ENCODE measurements around the gene RAP1GDS1. TPM values are rescaled to one million over a fixed set of nuclear protein-coding genes. Genes with fewer than 3 reads are reported as not detected.

RAP1GDS1 gene
- total and polyA plus RNA-seq, 2 of the 4 experiments (the other 2 are of a cell fraction) = 29.0 to 85.1 TPM

- Histone ChIP-seq H4K91ac (ENCODE audit: insufficient read depth, low read depth, low read length) (no peak overlapping the region), H2BK120ac (ENCODE audit: low read depth, low read length) (no peak overlapping the region), H3K27ac (ENCODE audit: insufficient read depth, low read length) (no peak overlapping the region), H3K4ac (ENCODE audit: low read depth, low read length) (no peak overlapping the region), H3K27me3 (ENCODE audit: control insufficient read depth, insufficient read depth, low read length) (no peaks in the 10 kb centered on the region), H3K4me3 (ENCODE audit: insufficient read depth, low read depth, low read length) (no peak overlapping the region), H4K8ac (ENCODE audit: low read depth in 2 of 2, low read length in 2 of 2) (no peak overlapping the region), H3K9me1 (ENCODE audit: insufficient read depth, low read length) (no peaks in the 10 kb centered on the region), H4K5ac (ENCODE audit: low read depth, low read length) (no peak overlapping the region), H2BK15ac (ENCODE audit: low read depth, low read length) (no peak overlapping the region), H3K36me3 (ENCODE audit: control insufficient read depth, insufficient read depth, low read length) (peaks cover 1% of the 10 kb centered on the region; the same call in 1 of the 2 replicates), H3K4me2 (ENCODE audit: low read depth, low read length) (no peak overlapping the region), H4K20me1 (ENCODE audit: insufficient read depth, low read length) (no peaks in the 10 kb centered on the region), H2BK20ac (ENCODE audit: low read depth, low read length) (no peak overlapping the region), H3K56ac (ENCODE audit: extremely low read depth, insufficient read depth, low read length) (no peak overlapping the region), H3K4me1 (ENCODE audit: control insufficient read depth, insufficient read depth, low read length) (peaks cover 3% of the 10 kb centered on the region; the same call in 1 of the 2 replicates), H2AK9ac (replicated peaks; ENCODE audit: low read depth, low read length, poor library complexity) (no peak overlapping the region), H3K18ac (ENCODE audit: low read depth, low read length) (no peak overlapping the region), H2BK5ac (ENCODE audit: low read depth, low read length, poor library complexity, severe bottlenecking) (no peak overlapping the region), H3K79me1 (ENCODE audit: low read depth in 1 of 2, low read length in 2 of 2) (peaks cover 8 to 11% of the 10 kb centered on the region in 2 experiments), H3K9me3 (ENCODE audit: control insufficient read depth, insufficient read depth, low read length) (no peaks in the 10 kb centered on the region), H3K14ac (replicated peaks; ENCODE audit: low read depth, low read length) (no peak overlapping the region), H3K9ac (ENCODE audit: low read depth, low read length) (no peak overlapping the region), H2AFZ (replicated peaks; ENCODE audit: low read length, poor library complexity) (no peak overlapping the region), H2AK5ac (ENCODE audit: low read depth, low read length) (no peak overlapping the region), H3K23ac (ENCODE audit: low read depth, low read length) (no peak overlapping the region)
- intact Hi-C loops (cut with micrococcal nuclease) (loop anchor here (5.0 kb wide), 1 partner anchor 121 kb away; the partner anchor contains the start of gene RAP1GDS1), in situ Hi-C loops (cut with MboI; ENCODE audit: low sequenced_read_pairs) (no loop called here), dilution Hi-C loops (cut with HindIII; ENCODE audit: low sequenced_read_pairs, unreplicated experiment) (no loop called here)
- ATAC-seq (ENCODE audit: low read depth) = no peak
- no peak for TF ChIP-seq RCOR1 (IDR thresholded peaks at IDR 0.05; ENCODE audit: insufficient replicate concordance, low read length)
- no peak for TF ChIP-seq BHLHE40 (IDR thresholded peaks at IDR 0.05; ENCODE audit: low read depth, low read length)
- no peak for TF ChIP-seq ELK1 (IDR thresholded peaks at IDR 0.05; ENCODE audit: borderline replicate concordance, low read depth, low read length)
- TF ChIP-seq MXI1 (IDR thresholded peaks at IDR 0.05; ENCODE audit: borderline replicate concordance, low read depth, low read length) = no peak
- TF ChIP-seq MAZ (IDR thresholded peaks at IDR 0.05; ENCODE audit: borderline replicate concordance, low read depth, low read length) = no peak
- no peak for TF ChIP-seq RAD21 (IDR thresholded peaks at IDR 0.05; ENCODE audit: low read length)
- no peak for TF ChIP-seq SMC3 (IDR thresholded peaks at IDR 0.05; ENCODE audit: low read depth, low read length)
- TF ChIP-seq CHD1 (IDR thresholded peaks at IDR 0.05; ENCODE audit: low read depth, low read length) = no peak
- TF ChIP-seq FOS (IDR thresholded peaks at IDR 0.05; ENCODE audit: low read depth, low read length) = no peak
- TF ChIP-seq USF2 (IDR thresholded peaks at IDR 0.05; ENCODE audit: low read depth, low read length) = no peak
- no peak for TF ChIP-seq POLR2A (IDR thresholded peaks at IDR 0.05; ENCODE audit: low read depth, low read length)
- TF ChIP-seq CEBPB (IDR thresholded peaks at IDR 0.05; ENCODE audit: low read depth, low read length) = no peak
- no peak for TF ChIP-seq MAFK (IDR thresholded peaks at IDR 0.05; ENCODE audit: low read depth, low read length)
- no peak for DNase-seq
- CTCF ChIA-PET = interaction anchor here (0.5 kb wide), 1 partner anchor 290 kb away, joined by 3 read pairs; no protein-coding TSS in a partner anchor
- WGBS, 2 experiments (ENCODE audit: extremely low coverage in 2 of 2, insufficient read length in 1 of 2) = no CpG with 5 or more reads among the region's 3 CpGs
- POLR2A ChIA-PET (ENCODE audit: unreplicated experiment) = no interaction called here
- BruUV-seq (replicated peaks) = no TSS peak
Measured at GRCh38 chr4:98383431-98384106, 122.4 kb downstream of the RAP1GDS1 start.

Measured in IMR-90 (cell line).